ENCODE data around the gene PXDC1. TPM values are rescaled to one million over a fixed set of nuclear protein-coding genes. Genes with fewer than 3 reads are reported as not detected.
"Not testable (repeated sequence)": the region's sequence is repeated elsewhere in the genome, so short reads cannot be mapped to it uniquely, and the experiment has no call there.

The PXDC1 gene
- total RNA-seq, 1 donor from 2014 or later: 60.5 TPM

GRCh38 chr6:3782876-3783832 is 31.6 kb upstream of the PXDC1 start:
- DNase-seq (ENCODE audit: low read depth in 2 of 2): no peak

GRCh38 chr6:3781504-3781903 is 30.0 kb upstream of the PXDC1 start:
- no peak for DNase-seq (ENCODE audit: low read depth in 2 of 2)

GRCh38 chr6:3779574-3779849 is 28.0 kb upstream of the PXDC1 start:
- no peak for DNase-seq (ENCODE audit: low read depth in 2 of 2)

- DNase-seq (ENCODE audit: low read depth in 2 of 2): no peak
Measured at GRCh38 chr6:3778701-3779573, 27.4 kb upstream of the PXDC1 start.

- no peak for DNase-seq (ENCODE audit: low read depth in 2 of 2)
Measured at GRCh38 chr6:3777730-3778461, 26.4 kb upstream of the PXDC1 start.

- no peak for DNase-seq (ENCODE audit: low read depth in 2 of 2)
Measured at GRCh38 chr6:3776881-3777507, 25.5 kb upstream of the PXDC1 start.

- no peak for DNase-seq (ENCODE audit: low read depth in 2 of 2)
Measured at GRCh38 chr6:3775847-3776246, 24.3 kb upstream of the PXDC1 start.

- no peak for DNase-seq (ENCODE audit: low read depth in 2 of 2)
Measured at GRCh38 chr6:3775386-3775785, 23.9 kb upstream of the PXDC1 start.

GRCh38 chr6:3773678-3774298 is 22.3 kb upstream of the PXDC1 start:
- DNase-seq (ENCODE audit: low read depth in 2 of 2): peak; percentile 60 to 67

GRCh38 chr6:3772127-3772999 is 20.9 kb upstream of the PXDC1 start:
- DNase-seq (ENCODE audit: low read depth in 2 of 2): not testable (repeated sequence)

- DNase-seq (ENCODE audit: low read depth in 2 of 2): no peak
Measured at GRCh38 chr6:3771407-3772011, 20.0 kb upstream of the PXDC1 start.

- no peak for DNase-seq (ENCODE audit: low read depth in 2 of 2)
Measured at GRCh38 chr6:3770023-3770720, 18.7 kb upstream of the PXDC1 start.

- no peak for DNase-seq (ENCODE audit: low read depth in 2 of 2)
Measured at GRCh38 chr6:3769610-3770009, 18.1 kb upstream of the PXDC1 start.

- peak in 1 of 2 donors; percentile 7 for DNase-seq (ENCODE audit: low read depth in 2 of 2)
Measured at GRCh38 chr6:3768502-3768901, 17.0 kb upstream of the PXDC1 start.

- peak in 1 of 2 donors; percentile 75 for DNase-seq (ENCODE audit: low read depth in 2 of 2)
Measured at GRCh38 chr6:3767483-3767882, 16.0 kb upstream of the PXDC1 start.

- DNase-seq (ENCODE audit: low read depth in 2 of 2): no peak
Measured at GRCh38 chr6:3766214-3766613, 14.7 kb upstream of the PXDC1 start.

GRCh38 chr6:3765415-3765814 is 13.9 kb upstream of the PXDC1 start:
- DNase-seq (ENCODE audit: low read depth in 2 of 2): no peak

GRCh38 chr6:3764516-3765335 is 13.2 kb upstream of the PXDC1 start:
- DNase-seq (ENCODE audit: low read depth in 2 of 2): no peak

Data from dermis microvascular lymphatic vessel endothelial cell (primary cell).